HepG2 (cell line): Measurements from ENCODE around the gene ARMC3. TPM values are rescaled to one million over a fixed set of nuclear protein-coding genes. Genes with fewer than 3 reads are reported as not detected.

Source experiments
- CEBPG ChIP-seq: IDR thresholded peaks from 2 replicates; pipeline ENCODE4 v1.6.1; 2016
- FOXA3 ChIP-seq: IDR thresholded peaks from 2 replicates; pipeline ENCODE4 v1.6.1; 2016; ENCODE audit warnings: missing genetic modification reagents, missing compliant biosample characterization
- GATAD2A ChIP-seq: IDR thresholded peaks from 2 replicates; pipeline ENCODE4 v1.6.1; 2016
- IKZF1 ChIP-seq: fragments of 450-650 bp; IDR thresholded peaks from 2 replicates; pipeline ENCODE4 v1.7.1; 2016
- LCORL ChIP-seq, 2 experiments: fragments of 450-650 bp in 1 of 2; sonication (generic) in 1 of 2; formaldehyde crosslinking in 1 of 2; IDR thresholded peaks; 2 replicates each; pipeline versions ENCODE4 v1.5.0 to v1.6.1; 2017 to 2020; ENCODE audit warnings: antibody characterized with exemption in 1 of 2, missing genetic modification reagents in 1 of 2
- MED1 ChIP-seq: sonication (generic); formaldehyde crosslinking; IDR thresholded peaks from 2 replicates; pipeline ENCODE4 v1.4.0; 2020; ENCODE audit warnings: missing genetic modification reagents
- PTBP1 ChIP-seq: fragments of 200-400 bp; formaldehyde crosslinking; IDR thresholded peaks from 2 replicates; pipeline ENCODE4 v1.6.1; 2018; ENCODE audit warnings: low read length, low read depth; ENCODE audit not compliant: poor library complexity, severe bottlenecking
- RAD21 ChIP-seq: fragments of 450-650 bp; formaldehyde crosslinking; IDR thresholded peaks from 2 replicates; pipeline ENCODE4 v1.5.0; 2020; ENCODE audit warnings: mild to moderate bottlenecking
- STAG1 ChIP-seq: sonication (generic); formaldehyde crosslinking; IDR thresholded peaks from 2 replicates; pipeline ENCODE4 v1.4.0; 2020; ENCODE audit warnings: missing genetic modification reagents
- ZBTB8A ChIP-seq: sonication (generic); formaldehyde crosslinking; IDR thresholded peaks from 2 replicates; pipeline ENCODE4 v1.4.0; 2020; ENCODE audit warnings: mild to moderate bottlenecking, low read depth, missing genetic modification reagents, borderline replicate concordance
- ZNF207 ChIP-seq: fragments of 450-650 bp; IDR thresholded peaks from 2 replicates; pipeline ENCODE4 v1.6.1; 2016; ENCODE audit warnings: antibody characterized with exemption, borderline replicate concordance
- ZNF280D ChIP-seq: sonication (generic); formaldehyde crosslinking; IDR thresholded peaks from 2 replicates; pipeline ENCODE4 v1.5.1; 2020; ENCODE audit warnings: mild to moderate bottlenecking, missing genetic modification reagents
- ZNF281 ChIP-seq: sonication (generic); formaldehyde crosslinking; IDR thresholded peaks from 2 replicates; pipeline ENCODE4 v1.4.0; 2020; ENCODE audit warnings: missing genetic modification reagents, borderline replicate concordance
- ZNF367 ChIP-seq: sonication (generic); formaldehyde crosslinking; IDR thresholded peaks from 2 replicates; pipeline ENCODE4 v1.4.0; 2020; ENCODE audit warnings: missing genetic modification reagents, borderline replicate concordance
- ZNF468 ChIP-seq: sonication (generic); formaldehyde crosslinking; IDR thresholded peaks from 2 replicates; pipeline ENCODE4 v1.8.0; 2022; ENCODE audit warnings: mild to moderate bottlenecking, moderate library complexity, missing genetic modification reagents
- ZNF496 ChIP-seq: sonication (generic); formaldehyde crosslinking; IDR thresholded peaks from 2 replicates; pipeline ENCODE4 v1.8.1; 2023; ENCODE audit warnings: mild to moderate bottlenecking, moderate library complexity, missing genetic modification reagents; ENCODE audit not compliant: insufficient replicate concordance
- ZNF543 ChIP-seq: sonication (generic); formaldehyde crosslinking; IDR thresholded peaks from 2 replicates; pipeline ENCODE4 v1.4.0; 2020; ENCODE audit warnings: mild to moderate bottlenecking, missing genetic modification reagents
- ZNF713 ChIP-seq: sonication (generic); formaldehyde crosslinking; IDR thresholded peaks from 2 replicates; pipeline ENCODE4 v1.4.0; 2020; ENCODE audit warnings: mild to moderate bottlenecking, missing genetic modification reagents
- ZSCAN22 ChIP-seq: sonication (generic); formaldehyde crosslinking; IDR thresholded peaks from 2 replicates; pipeline ENCODE4 v1.4.0; 2020; ENCODE audit warnings: mild to moderate bottlenecking, missing genetic modification reagents
- ZZZ3 ChIP-seq: sonication (generic); formaldehyde crosslinking; IDR thresholded peaks from 2 replicates; pipeline ENCODE4 v1.4.0; 2020; ENCODE audit warnings: missing genetic modification reagents, mild to moderate bottlenecking, borderline replicate concordance
- polyA plus RNA-seq, 8 experiments: library from polyadenylated mRNA; depleted of rRNA in 3 of 8; stranded (reverse) in 7 of 8; unstranded in 1 of 8; fragments of >200 nt; fragmentation: Illumina TruSeq in 4 of 8; extraction: Trizol in 4 of 8; gene quantifications; 2 replicates each; pipeline versions ENCODE4 v1.2.1 to v1.2.3, GENCODE V29; 2011 to 2016; ENCODE audit warnings: low read depth in 4 of 8, missing spikeins in 1 of 8, mixed read lengths in 1 of 8; ENCODE audit not compliant: insufficient read depth in 1 of 8
- total RNA-seq, 5 experiments: library from RNA; depleted of rRNA; stranded (reverse); fragments of >200 nt; fragmentation: Illumina TruSeq; extraction: Trizol; gene quantifications; 2 replicates each; pipeline ENCODE4 v1.2.3, GENCODE V29; 2016; ENCODE audit warnings: low read depth in 1 of 5
- TF ChIP-seq, protein P1 (sequence below): IDR thresholded peaks from 2 replicates; pipeline ENCODE4 v1.4.0; 2020; ENCODE audit warnings: mild to moderate bottlenecking, missing genetic modification reagents

The ARMC3 gene
- total and polyA plus RNA-seq, 2 of the 13 experiments (the other 11 are each of a cell fraction or from before 2014, with no cell fraction given) = not detected

DNA sequence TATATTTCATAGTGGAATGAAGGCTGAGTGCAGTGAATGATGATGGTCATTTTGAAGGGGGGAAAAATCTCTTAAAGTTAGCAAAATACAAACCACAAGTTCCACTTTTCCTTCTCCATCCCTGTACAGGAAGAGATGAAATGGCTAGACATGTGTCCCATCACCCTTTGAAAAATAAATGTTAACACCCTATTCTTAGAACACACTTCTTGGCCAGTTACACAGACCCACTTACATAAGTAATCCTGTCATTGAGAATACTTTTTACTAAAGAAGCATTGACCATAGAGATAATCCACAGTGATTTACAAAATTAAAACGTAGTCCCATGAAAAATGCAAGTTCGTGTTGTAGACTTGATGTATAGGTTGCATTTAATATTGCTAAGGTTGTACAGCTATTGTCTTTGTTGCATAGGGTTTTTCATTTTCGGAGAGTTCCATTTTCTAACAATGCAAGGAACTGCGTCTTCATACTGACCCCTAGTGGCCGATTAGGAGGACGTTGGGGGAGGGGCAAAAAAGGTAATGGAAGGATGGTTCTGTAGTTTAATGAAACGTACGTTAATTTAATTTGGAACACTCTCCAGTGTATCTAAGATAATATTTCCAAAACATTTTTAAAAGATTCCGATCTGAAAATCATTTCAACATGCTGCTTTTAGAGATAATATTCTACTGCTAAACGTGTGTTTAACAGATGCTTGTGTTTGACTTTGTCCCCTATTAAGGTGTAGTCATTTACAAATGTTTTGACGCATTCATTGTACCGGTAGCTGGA is 60.9 kb downstream of the ARMC3 start (continued):
- no peak for TF ChIP-seq ZNF713 (CRISPR knock-in tag)
- TF ChIP-seq ZNF281 (CRISPR knock-in tag) = peak; percentile 97
- TF ChIP-seq PTBP1 = no peak
- TF ChIP-seq LCORL (IDR thresholded peaks at IDR 0.05) = no peak
- TF ChIP-seq LCORL (CRISPR knock-in tag; IDR thresholded peaks at IDR 0.05) = 0 out of 2 replicates have a peak, but pooled peaks have one; percentile 27
- TF ChIP-seq ZNF543 (CRISPR knock-in tag) = no peak
- TF ChIP-seq RAD21 (CRISPR knock-in tag) = peak; percentile 76
- TF ChIP-seq, protein P1, sequence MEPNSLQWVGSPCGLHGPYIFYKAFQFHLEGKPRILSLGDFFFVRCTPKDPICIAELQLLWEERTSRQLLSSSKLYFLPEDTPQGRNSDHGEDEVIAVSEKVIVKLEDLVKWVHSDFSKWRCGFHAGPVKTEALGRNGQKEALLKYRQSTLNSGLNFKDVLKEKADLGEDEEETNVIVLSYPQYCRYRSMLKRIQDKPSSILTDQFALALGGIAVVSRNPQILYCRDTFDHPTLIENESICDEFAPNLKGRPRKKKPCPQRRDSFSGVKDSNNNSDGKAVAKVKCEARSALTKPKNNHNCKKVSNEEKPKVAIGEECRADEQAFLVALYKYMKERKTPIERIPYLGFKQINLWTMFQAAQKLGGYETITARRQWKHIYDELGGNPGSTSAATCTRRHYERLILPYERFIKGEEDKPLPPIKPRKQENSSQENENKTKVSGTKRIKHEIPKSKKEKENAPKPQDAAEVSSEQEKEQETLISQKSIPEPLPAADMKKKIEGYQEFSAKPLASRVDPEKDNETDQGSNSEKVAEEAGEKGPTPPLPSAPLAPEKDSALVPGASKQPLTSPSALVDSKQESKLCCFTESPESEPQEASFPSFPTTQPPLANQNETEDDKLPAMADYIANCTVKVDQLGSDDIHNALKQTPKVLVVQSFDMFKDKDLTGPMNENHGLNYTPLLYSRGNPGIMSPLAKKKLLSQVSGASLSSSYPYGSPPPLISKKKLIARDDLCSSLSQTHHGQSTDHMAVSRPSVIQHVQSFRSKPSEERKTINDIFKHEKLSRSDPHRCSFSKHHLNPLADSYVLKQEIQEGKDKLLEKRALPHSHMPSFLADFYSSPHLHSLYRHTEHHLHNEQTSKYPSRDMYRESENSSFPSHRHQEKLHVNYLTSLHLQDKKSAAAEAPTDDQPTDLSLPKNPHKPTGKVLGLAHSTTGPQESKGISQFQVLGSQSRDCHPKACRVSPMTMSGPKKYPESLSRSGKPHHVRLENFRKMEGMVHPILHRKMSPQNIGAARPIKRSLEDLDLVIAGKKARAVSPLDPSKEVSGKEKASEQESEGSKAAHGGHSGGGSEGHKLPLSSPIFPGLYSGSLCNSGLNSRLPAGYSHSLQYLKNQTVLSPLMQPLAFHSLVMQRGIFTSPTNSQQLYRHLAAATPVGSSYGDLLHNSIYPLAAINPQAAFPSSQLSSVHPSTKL (CRISPR knock-in tag) = peak; percentile 19; the same call in 1 of the 2 replicates
- TF ChIP-seq ZNF468 (CRISPR knock-in tag) = no peak
- TF ChIP-seq GATAD2A (CRISPR knock-in tag) = 0 out of 2 replicates have a peak, but pooled peaks have one; percentile 28
- TF ChIP-seq ZNF207 = no peak
- no peak for TF ChIP-seq ZSCAN22 (CRISPR knock-in tag)
- 0 out of 2 replicates have a peak, but pooled peaks have one; percentile 9 for TF ChIP-seq FOXA3 (CRISPR knock-in tag)
- TF ChIP-seq IKZF1 = no peak
- no peak for TF ChIP-seq ZNF367
- no peak for TF ChIP-seq ZNF496
- 0 out of 2 replicates have a peak, but pooled peaks have one; percentile 9 for TF ChIP-seq CEBPG
- TF ChIP-seq STAG1 (CRISPR knock-in tag) = peak; percentile 95
- no peak for TF ChIP-seq ZBTB8A (CRISPR knock-in tag)
- no peak for TF ChIP-seq MED1
- TF ChIP-seq ZZZ3 = no peak
- TF ChIP-seq ZNF280D = no peak
